ENCODE data around the gene KIRREL3.

Gene KIRREL3

DNA sequence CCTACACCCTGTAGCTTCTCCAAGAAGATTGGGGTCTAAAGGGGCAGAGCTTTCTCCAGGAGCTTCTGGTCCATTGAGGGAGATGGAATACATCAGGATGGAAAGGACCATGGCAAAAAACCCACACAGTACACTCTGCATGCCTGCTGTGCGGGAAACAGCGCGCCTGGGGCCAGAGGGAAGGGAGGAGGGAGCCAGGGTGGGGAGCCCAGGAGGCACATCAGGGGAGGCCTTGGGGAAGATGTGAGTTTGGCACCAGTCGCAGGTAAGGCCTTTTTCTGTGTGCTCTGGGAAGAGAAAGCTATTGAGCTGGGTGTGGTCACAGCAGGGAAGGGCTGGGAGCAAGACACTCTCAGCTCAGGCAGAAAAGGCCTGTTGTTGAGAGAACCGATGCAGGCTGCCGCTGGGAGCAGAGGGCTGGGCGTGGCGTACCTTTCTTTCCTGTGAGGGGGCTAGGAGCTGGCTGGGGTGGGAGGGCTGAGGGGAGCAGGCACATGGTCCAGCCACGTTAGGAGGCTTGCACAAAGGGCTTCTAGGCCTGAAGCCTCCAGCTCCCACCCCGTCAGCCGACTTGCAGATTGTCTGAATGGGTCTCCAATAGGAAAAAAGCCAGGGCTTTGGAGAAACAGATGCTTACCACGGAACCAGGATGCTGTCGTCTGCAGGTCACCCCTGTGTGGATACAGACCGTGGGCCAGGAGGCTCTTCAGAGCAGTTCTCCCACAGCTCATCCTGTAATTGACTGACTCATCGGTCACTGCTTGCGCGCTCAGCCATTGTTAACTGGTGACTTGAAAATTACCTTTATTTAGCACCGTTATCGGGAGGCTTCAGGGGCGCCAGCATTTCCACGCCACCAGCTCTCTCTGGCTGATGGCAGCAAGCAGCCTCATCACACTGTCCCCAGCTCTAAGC is 407.8 kb downstream of the KIRREL3 start:
- DNase-seq: no peak

DNA sequence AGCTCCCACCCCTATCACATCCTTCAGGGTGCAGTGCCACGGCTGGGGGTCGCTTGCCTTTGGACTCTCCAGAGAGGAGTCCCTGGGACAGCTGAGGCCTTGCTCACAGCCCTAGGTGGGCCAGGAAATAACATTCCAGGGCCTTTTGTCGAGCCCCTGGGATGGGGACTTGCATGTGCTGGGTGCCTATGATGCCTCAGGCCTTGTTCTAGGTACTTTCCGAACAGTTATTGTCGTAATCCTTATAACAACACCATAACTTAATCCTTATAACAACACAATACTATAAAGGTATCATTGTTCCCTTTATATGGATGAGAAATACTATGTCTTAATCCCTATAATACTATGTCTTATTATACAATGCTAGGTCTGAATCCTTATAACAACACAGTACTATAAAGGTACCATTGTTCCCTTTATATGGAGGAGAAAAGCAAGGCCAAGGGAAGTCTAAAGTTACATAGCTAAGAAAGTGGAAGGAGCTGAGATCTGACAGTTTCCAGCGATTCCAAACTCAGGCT is 408.5 kb downstream of the KIRREL3 start:
- DNase-seq: no peak

GRCh38 chr11:126589492-126589803 is 411.1 kb downstream of the KIRREL3 start:
- no peak for DNase-seq

GRCh38 chr11:126588630-126589491 is 411.7 kb downstream of the KIRREL3 start:
- DNase-seq: no peak

GRCh38 chr11:126587541-126587940 is 413.0 kb downstream of the KIRREL3 start:
- DNase-seq: no peak

DNA sequence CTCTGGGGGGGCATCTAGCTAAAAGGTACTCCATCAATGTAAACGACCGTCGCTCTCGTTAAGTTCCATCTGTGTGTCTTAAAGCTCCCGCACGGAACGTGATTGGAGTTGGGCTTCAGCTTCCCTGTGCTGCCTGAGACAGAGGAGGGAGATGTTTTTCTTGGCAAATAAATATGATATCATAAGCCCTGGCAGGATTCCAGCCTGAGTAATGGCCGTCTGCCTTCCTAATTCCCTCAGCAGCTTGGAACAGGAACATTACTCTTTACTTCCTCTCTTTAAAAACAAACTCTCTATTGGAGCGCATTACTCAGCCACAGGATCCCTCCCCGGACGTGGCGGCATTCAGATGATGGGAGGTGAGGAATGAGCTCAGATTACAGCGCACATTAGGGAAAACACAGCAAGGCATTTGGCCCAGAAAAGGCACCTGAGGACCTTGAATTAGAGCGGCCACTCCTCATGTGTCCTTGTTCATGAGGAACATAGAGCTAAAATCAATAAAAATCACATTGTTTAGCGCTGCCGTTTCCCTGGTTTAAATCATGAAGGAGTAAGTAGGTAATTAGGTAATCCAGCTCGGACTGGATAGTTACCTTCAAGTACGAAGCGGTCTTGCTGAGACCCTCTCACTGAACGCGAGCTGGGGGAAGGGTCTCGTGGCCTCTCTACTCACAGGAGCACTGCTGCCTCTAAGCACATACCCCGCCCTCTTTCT is 414.6 kb downstream of the KIRREL3 start:
- DNase-seq: no peak

DNA sequence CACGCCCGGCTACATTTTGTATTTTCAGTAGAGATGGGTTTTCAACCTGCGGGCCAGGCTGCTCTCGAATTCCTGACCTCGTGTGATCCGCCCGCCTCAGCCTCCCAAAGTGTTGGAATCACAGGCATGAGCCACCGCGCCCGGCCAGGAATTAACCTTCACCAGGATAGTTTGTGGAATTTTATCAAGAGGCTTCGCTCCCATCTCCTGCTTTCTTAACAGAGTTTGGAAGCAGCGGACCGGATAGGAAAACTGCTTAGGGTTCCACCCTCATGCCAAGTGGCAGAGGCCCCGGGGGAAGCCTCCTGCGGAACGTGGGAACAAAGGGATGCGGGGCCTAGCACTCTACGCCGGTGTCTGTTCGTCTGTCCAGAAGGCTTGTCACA is 415.2 kb downstream of the KIRREL3 start:
- DNase-seq: no peak

DNA sequence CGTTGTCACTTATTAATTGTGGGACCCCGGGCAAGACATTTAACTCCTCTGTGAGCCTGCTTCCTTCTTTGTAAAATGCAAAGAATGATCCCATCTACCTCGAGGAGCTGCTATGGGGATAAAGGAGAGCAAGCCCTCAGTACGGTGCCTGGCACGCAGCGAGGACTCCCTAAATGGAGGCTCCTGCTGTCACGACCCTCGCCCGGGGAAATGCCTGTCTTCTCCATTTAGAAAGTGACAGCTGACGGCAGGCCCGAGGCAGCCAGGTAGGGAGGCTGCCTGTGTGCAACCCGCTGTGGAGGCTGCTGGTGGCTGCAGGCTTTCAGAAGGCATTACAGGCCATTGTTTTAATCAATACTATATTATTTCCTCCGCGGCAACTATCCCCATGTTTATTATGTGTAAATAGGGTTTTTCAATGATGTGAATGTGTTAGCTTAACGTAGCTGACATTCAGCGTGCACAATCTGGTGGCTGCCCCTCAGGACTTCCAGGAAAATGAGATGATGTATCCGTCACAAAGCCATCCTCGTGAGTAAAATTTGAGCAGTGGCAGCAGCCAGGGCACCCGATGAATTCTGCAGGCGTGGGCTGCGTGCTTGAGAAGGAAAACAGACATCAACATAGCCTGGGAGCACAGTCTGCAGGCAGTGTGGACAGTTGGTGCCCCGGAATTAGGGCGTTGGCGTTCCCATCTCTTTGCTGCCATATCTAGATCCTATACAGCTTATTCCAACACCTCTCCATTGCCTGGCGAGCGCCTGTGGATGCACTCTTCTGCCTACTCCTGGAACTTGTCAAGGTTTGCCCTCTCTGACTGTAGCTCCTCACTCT is 416.8 kb downstream of the KIRREL3 start:
- DNase-seq: no peak

DNA sequence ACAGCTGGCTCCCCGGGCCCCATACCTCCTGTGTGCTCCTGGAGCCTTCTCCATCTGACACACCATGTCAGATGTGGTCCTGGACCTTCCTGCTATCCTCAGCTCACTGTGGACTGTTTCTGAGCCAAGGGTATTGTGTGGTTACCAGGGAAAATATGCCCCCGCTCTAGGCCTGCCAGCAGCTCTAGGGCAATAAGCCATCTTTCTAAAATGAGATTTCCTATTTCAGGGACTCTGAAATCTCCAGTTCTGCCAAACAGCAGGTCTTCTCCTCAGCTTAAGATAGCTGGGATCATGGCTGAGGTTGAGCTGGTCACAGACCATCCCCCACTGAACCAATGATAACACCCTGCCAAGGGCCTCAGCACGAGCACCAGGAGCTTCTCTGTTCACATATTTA is 417.5 kb downstream of the KIRREL3 start:
- no peak for DNase-seq

GRCh38 chr11:126581871-126582648 is 418.5 kb downstream of the KIRREL3 start:
- DNase-seq: no peak

- no peak for DNase-seq
Measured at GRCh38 chr11:126578426-126578825, 422.1 kb downstream of the KIRREL3 start.

- DNase-seq: no peak
Measured at GRCh38 chr11:126578021-126578420, 422.5 kb downstream of the KIRREL3 start.

- no peak for DNase-seq
Measured at GRCh38 chr11:126575849-126576248, 424.7 kb downstream of the KIRREL3 start.

DNA sequence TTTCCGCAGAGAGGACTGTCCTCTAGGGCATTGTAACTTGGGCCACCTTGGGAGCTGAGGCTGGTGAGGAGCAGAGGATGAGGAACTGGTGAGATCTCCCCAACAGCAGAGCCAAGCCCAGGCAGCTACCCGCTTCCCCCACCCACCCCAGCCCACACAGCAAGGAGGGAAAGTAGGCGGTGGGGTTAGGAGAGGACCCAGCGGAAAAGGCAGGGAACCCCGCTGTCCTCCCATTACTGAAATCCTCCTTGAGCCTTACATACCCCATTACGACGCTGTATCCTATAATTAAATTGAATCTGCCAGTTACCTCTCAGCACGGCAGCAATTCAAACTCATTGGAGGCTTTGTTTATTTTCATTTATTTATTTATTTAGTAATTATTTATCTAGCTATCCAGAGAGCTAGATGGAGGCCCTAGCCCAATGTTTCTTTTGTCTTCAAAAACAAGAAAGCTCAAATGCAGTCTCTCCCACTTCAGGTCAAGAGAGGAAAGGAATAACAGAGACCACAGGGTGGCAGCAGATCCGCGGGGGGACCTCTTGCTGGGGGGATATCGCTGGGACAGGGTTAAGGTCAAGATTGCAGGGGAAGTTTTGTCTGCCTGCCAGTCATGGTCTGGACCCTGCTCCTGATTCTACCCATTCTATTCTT is 427.1 kb downstream of the KIRREL3 start:
- no peak for DNase-seq

- DNase-seq: no peak
Measured at GRCh38 chr11:126570489-126570888, 430.1 kb downstream of the KIRREL3 start.

DNA sequence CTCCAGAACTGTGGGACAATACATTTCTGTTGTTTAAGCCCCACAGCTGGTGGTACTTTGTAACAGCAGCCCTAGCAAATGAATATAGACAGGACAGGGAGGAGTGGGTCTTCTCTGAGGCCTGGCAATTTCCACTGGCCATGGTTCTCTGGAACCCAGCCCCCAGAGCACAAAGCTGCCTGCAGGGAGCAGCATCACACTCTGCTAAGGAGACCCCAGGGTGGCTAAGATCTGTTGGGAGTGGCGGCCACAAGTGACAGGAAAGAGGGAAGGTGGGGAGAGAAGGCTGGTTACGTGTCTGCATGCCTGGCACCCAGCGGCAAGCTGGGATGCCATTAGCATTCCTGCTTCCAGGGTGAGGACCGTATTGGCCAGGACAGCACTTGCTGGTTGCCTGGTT is 433.2 kb downstream of the KIRREL3 start:
- DNase-seq: no peak

GRCh38 chr11:126564566-126564965 is 436.0 kb downstream of the KIRREL3 start:
- no peak for DNase-seq

DNA sequence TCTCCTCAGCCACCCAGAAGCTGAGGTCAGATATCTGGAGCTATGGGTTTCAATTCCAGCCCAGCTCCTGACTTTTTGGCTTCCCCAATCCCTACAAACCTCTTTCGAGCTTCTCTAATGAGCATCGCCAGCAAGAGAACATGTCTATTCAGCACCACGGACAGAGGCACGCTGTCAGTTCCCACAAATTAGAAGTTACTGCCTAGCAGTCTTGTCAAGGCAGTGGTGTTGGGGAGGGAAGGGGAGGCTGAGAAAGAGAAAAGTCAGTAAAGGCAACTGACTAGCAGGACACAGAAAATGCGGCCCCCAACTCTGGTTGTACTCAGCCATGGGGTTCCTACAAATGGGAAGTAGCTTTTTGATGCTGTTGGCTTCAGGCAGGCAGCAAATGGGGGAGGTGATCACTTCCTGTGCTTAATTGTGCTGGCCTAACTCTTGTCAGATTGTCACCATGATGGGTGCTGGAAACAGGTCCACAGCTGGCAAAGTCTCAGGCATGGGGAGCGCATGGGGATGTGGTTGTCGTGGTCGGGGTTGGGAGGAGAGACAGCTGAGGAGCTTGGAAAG is 439.2 kb downstream of the KIRREL3 start:
- no peak for DNase-seq

- DNase-seq: no peak
Measured at GRCh38 chr11:126560221-126560620, 440.3 kb downstream of the KIRREL3 start.
